HG03280 (cell line): ENCODE data around the gene EN2.

ENCODE experiments used
- ATAC-seq: cut with Tn5 transposase; IDR thresholded peaks from one replicate; pipeline ENCODE4 v1.9.1; 2021; ENCODE audit warnings: mild to moderate bottlenecking, moderate library complexity; ENCODE audit not compliant: unreplicated experiment

EN2 gene

GRCh38 chr7:155507576-155507975, 49.6 kb downstream of the EN2 start:
- no peak for ATAC-seq

DNA sequence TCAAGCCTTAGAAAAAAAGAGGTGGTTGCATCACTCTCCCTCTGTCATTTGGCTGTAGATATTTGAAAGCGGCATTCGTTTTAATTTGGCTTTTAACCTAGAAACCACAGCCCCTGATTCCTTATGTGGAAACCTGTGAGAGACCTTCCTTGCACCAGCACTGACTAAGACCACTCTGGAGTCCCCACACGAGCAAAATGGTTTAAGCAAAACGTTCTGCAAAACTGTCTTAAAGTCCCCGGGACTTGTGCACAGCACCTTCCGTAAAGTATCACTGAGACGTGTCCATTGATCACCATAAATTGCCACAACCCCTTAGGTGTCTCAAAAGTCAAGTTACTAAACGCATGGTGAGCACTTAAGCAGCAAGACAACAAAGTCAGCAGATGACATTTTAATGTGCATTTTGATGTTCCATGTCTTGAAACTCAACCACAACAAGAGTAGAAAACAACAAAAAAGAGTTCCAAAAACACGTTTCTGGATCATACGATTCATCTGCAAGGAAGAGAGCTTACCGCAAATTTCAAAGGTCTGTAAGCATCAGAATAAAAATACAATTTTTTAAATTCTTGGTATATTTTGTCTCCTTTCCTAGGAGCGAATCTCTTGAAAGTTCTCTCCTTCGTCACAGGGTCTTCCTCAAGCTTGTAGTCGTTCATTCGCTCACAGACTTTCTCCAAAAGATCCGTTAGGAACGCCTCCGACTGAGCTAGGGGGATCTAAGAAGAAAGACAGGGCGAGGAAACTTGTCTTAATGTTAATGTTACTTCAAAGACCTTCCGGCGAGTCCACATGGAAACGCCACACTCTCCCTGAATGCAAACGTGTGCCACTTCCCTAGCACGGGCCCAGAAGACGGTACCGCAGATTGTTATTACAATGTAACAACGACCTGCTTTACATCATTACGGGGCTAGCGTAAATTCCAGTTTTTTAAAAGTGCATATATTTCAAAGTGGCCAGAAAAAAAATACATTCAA, 50.7 kb downstream of the EN2 start:
- ATAC-seq = no peak

DNA sequence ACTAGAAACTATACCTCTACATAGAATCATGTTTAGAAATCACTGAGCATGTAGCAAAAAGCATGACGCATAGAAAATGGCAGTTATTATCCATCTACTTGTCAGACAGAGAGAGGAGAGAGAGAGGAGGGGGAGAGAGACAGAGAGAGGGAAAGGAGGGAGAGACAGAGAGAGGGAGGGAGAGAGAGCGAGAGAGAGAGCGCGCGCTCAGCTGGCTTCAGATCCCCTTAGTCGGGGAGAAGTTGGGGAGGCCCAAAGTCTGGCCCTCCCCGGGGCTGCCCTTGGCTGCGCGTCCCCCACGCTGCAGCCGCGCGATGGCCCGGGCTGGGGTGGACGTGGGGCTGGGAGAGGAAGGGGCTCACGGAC, 51.4 kb downstream of the EN2 start:
- ATAC-seq = no peak

DNA sequence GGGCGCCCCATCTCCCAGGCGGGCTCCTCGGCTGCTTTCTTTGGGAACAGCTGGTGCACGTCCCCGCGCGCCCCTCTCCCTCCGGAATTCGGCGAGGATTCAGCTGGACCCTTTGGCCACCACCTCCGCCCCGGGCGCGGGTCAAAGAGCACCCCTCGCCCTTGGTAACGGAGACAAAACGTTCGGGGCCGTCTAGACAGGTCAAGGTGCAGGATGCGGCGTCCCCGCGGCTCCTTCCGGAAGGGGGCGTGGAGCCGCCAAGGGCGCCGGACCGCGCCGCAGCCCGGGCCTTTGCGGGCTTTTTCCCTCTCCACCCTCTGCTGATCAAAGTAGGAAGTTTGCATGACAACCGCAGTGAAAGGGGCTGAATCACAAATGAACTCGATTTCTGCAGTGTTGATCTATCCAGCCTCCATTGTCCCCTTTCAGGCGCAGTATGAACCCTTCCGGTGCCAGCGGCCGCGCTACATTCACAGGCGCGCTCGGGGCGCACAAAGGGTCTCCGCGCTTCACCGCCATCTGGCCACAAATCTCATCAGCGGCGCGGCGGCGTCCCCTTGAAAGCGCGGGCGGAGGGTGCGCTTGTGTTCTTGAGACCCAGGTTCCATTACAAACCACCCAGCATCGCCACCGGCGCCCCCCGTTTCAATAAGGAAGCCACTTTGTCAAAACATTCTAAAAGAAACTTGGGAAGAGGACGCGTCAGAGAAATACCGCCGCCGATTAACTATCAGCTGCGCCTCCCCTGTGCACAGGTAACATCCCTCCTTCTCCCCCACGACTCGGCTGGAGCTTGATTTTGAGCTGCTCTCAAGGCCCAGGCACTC, 52.0 kb downstream of the EN2 start:
- no peak for ATAC-seq

GRCh38 chr7:155510975-155511701, 53.2 kb downstream of the EN2 start:
- ATAC-seq = no peak

- no peak for ATAC-seq
These were observed 53.7 kb downstream of the EN2 start for GRCh38 chr7:155511702-155511996.

DNA sequence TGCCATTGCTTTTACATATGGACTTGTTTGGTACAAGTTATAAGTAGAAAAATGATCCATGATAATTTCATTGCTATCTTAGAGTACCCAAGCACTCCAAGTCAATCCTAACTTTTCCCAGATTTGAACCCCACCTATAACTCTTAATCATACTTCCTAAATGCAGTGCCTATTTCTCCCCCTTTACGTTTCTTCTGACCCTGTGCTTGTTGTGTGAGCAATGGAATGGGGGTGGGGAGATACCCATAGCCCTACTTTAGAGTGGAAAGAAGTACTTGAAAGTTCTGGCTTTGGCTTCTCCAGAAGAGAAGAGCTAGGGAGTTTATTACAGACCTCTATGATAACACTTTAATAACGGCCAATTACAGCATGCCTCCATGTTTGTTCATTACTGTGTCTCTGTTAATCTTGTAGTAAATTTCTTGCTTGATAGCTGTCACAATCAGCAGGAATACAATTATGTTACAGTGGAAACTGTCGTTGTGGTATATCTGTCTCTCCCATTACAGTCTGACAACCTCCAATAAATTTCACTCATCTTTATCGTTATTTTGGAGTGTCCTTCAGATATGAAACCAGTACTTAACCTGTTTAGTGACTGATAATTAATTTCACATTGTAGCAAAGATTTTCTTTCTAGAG, 54.4 kb downstream of the EN2 start:
- no peak for ATAC-seq

GRCh38 chr7:155513543-155514285, 55.8 kb downstream of the EN2 start:
- no peak for ATAC-seq

- no peak for ATAC-seq
These were observed 56.4 kb downstream of the EN2 start for GRCh38 chr7:155514296-155514695.
